ENCODE results near the gene TSHR. TPM values are rescaled to one million over a fixed set of nuclear protein-coding genes. Genes with fewer than 3 reads are reported as not detected.

TSHR gene
- total RNA-seq, 1 donor from 2014 or later = not detected

GRCh38 chr14:81170829-81171195 lies 215.4 kb downstream of the TSHR start:
- H3K4me1 ChIP-seq (ENCODE audit: insufficient read depth, low read length) = peaks cover 7% of the 10 kb centered on the region
- H3K9ac ChIP-seq (ENCODE audit: low read length) = peak overlapping the region; percentile 88
- H3K27me3 ChIP-seq (ENCODE audit: insufficient read depth, low read length) = no peaks in the 10 kb centered on the region
- H3K9me3 Mint-ChIP-seq (ENCODE audit: unreplicated experiment) = no peaks in the 10 kb centered on the region
- H3K4me1 Mint-ChIP-seq (ENCODE audit: low read depth, unreplicated experiment) = peaks cover 17% of the 10 kb centered on the region
- no peak overlapping the region for H2AFZ ChIP-seq (ENCODE audit: low read depth, low read length)
- no peaks in the 10 kb centered on the region for H3K9me3 ChIP-seq (ENCODE audit: insufficient read depth, low read depth, low read length)
- peak overlapping the region; percentile 98 for H3K4me2 ChIP-seq (ENCODE audit: low read length)
- DNase-seq (ENCODE audit: low read depth) (no peak), FAIRE-seq (no peak)
- H3K27ac Mint-ChIP-seq (ENCODE audit: unreplicated experiment) = peak overlapping the region; percentile 97
- no peak for TF ChIP-seq EZH2 (IDR thresholded peaks at IDR 0.05; ENCODE audit: insufficient read depth, low read length)
- TF ChIP-seq CTCF (IDR thresholded peaks at IDR 0.05; ENCODE audit: insufficient read depth, low read depth, low read length) = no peak
- no peaks in the 10 kb centered on the region for H4K20me1 ChIP-seq (ENCODE audit: insufficient read depth, low read length)
- peak overlapping the region; percentile 75 for H3K4me3 ChIP-seq (ENCODE audit: insufficient read depth, low read depth, low read length)
- H3K79me2 ChIP-seq (ENCODE audit: insufficient read depth, low read length) = no peaks in the 10 kb centered on the region
- H3K4me3 Mint-ChIP-seq (ENCODE audit: unreplicated experiment) = peak overlapping the region; percentile 91
- no peak overlapping the region for H3K27ac ChIP-seq (ENCODE audit: low read depth, low read length)
- H3K27me3 Mint-ChIP-seq (ENCODE audit: low read depth, unreplicated experiment) = no peaks in the 10 kb centered on the region
- H3K36me3 Mint-ChIP-seq (ENCODE audit: low read depth, unreplicated experiment) = peaks cover 2% of the 10 kb centered on the region
- no peaks in the 10 kb centered on the region for H3K36me3 ChIP-seq (ENCODE audit: insufficient read depth, low read length)

- H2AFZ ChIP-seq (ENCODE audit: low read depth, low read length) = no peak overlapping the region
- no peak overlapping the region for H3K4me3 Mint-ChIP-seq (ENCODE audit: unreplicated experiment)
Measured at GRCh38 chr14:81172353-81172752, 216.9 kb downstream of the TSHR start.

More at GRCh38 chr14:81172353-81172752, 216.9 kb downstream of the TSHR start:
- peaks cover 7% of the 10 kb centered on the region for H3K4me1 ChIP-seq (ENCODE audit: insufficient read depth, low read length)
- H3K27ac ChIP-seq (ENCODE audit: low read depth, low read length) = no peak overlapping the region
- H3K79me2 ChIP-seq (ENCODE audit: insufficient read depth, low read length) = no peaks in the 10 kb centered on the region
- H4K20me1 ChIP-seq (ENCODE audit: insufficient read depth, low read length) = no peaks in the 10 kb centered on the region
- DNase-seq (ENCODE audit: low read depth) (no peak), FAIRE-seq (no peak)
- no peaks in the 10 kb centered on the region for H3K9me3 Mint-ChIP-seq (ENCODE audit: unreplicated experiment)
- H3K27me3 Mint-ChIP-seq (ENCODE audit: low read depth, unreplicated experiment) = no peaks in the 10 kb centered on the region
- H3K9ac ChIP-seq (ENCODE audit: low read length) = no peak overlapping the region
- H3K4me2 ChIP-seq (ENCODE audit: low read length) = peak overlapping the region; percentile 23
- H3K4me1 Mint-ChIP-seq (ENCODE audit: low read depth, unreplicated experiment) = peaks cover 17% of the 10 kb centered on the region
- TF ChIP-seq CTCF (IDR thresholded peaks at IDR 0.05; ENCODE audit: insufficient read depth, low read depth, low read length) (no peak), EZH2 (IDR thresholded peaks at IDR 0.05; ENCODE audit: insufficient read depth, low read length) (no peak)
- H3K4me3 ChIP-seq (ENCODE audit: insufficient read depth, low read depth, low read length) = no peak overlapping the region
- H3K9me3 ChIP-seq (ENCODE audit: insufficient read depth, low read depth, low read length) = no peaks in the 10 kb centered on the region
- H3K27ac Mint-ChIP-seq (ENCODE audit: unreplicated experiment) = no peak overlapping the region
- no peaks in the 10 kb centered on the region for H3K36me3 ChIP-seq (ENCODE audit: insufficient read depth, low read length)
- no peaks in the 10 kb centered on the region for H3K27me3 ChIP-seq (ENCODE audit: insufficient read depth, low read length)
- H3K36me3 Mint-ChIP-seq (ENCODE audit: low read depth, unreplicated experiment) = peaks cover 2% of the 10 kb centered on the region

Measured in astrocyte (in vitro differentiated cells and primary cell).